ENCODE results near the gene LAMP5.

The LAMP5 gene

GRCh38 chr20:9535449-9535848 lies 21.1 kb downstream of the LAMP5 start:
- no peak for DNase-seq (ENCODE audit: low spot score)

GRCh38 chr20:9543214-9543613 lies 28.8 kb downstream of the LAMP5 start:
- DNase-seq (ENCODE audit: low spot score) = no peak

GRCh38 chr20:9550283-9550682 lies 35.9 kb downstream of the LAMP5 start:
- DNase-seq (ENCODE audit: low spot score) = no peak

- DNase-seq (ENCODE audit: low spot score) = no peak
Observed at GRCh38 chr20:9550871-9551270, 36.5 kb downstream of the LAMP5 start.

- DNase-seq (ENCODE audit: low spot score) = no peak
Observed at GRCh38 chr20:9551808-9552550, 37.6 kb downstream of the LAMP5 start.

GRCh38 chr20:9555781-9556180 lies 41.4 kb downstream of the LAMP5 start:
- DNase-seq (ENCODE audit: low spot score) = no peak

GRCh38 chr20:9557411-9557810 lies 43.0 kb downstream of the LAMP5 start:
- no peak for DNase-seq (ENCODE audit: low spot score)

GRCh38 chr20:9565910-9566550 lies 51.6 kb downstream of the LAMP5 start:
- DNase-seq (ENCODE audit: low spot score) = no peak

GRCh38 chr20:9566977-9567376 lies 52.6 kb downstream of the LAMP5 start:
- DNase-seq (ENCODE audit: low spot score) = no peak

- DNase-seq (ENCODE audit: low spot score) = no peak
Observed at GRCh38 chr20:9570612-9571011, 56.2 kb downstream of the LAMP5 start.

GRCh38 chr20:9571783-9572182 lies 57.4 kb downstream of the LAMP5 start:
- DNase-seq (ENCODE audit: low spot score) = no peak

GRCh38 chr20:9572670-9573069 lies 58.3 kb downstream of the LAMP5 start:
- DNase-seq (ENCODE audit: low spot score) = no peak

GRCh38 chr20:9573335-9574151 lies 59.2 kb downstream of the LAMP5 start:
- no peak for DNase-seq (ENCODE audit: low spot score)

- no peak for DNase-seq (ENCODE audit: low spot score)
Observed at GRCh38 chr20:9574181-9574580, 59.8 kb downstream of the LAMP5 start.

- no peak for DNase-seq (ENCODE audit: low spot score)
Observed at GRCh38 chr20:9574776-9575175, 60.4 kb downstream of the LAMP5 start.

GRCh38 chr20:9575836-9576235 lies 61.4 kb downstream of the LAMP5 start:
- DNase-seq (ENCODE audit: low spot score) = no peak

GRCh38 chr20:9576695-9577094 lies 62.3 kb downstream of the LAMP5 start:
- DNase-seq (ENCODE audit: low spot score) = no peak

- no peak for DNase-seq (ENCODE audit: low spot score)
Observed at GRCh38 chr20:9577397-9577796, 63.0 kb downstream of the LAMP5 start.

- no peak for DNase-seq (ENCODE audit: low spot score)
Observed at GRCh38 chr20:9578594-9578993, 64.2 kb downstream of the LAMP5 start.

Data from germinal center (tissue), 1 donor.